Cardiac ventricle fibroblast (primary cell): Measurements from ENCODE around the gene CD160. TPM values are rescaled to one million over a fixed set of nuclear protein-coding genes. Genes with fewer than 3 reads are reported as not detected.

Experiments
- total RNA-seq: library from RNA; depleted of rRNA; stranded (reverse); fragments of >200 nt; gene quantifications from 2 replicates; pipeline ENCODE4 v1.2.3, GENCODE V29; 2015

Gene CD160, protein sequence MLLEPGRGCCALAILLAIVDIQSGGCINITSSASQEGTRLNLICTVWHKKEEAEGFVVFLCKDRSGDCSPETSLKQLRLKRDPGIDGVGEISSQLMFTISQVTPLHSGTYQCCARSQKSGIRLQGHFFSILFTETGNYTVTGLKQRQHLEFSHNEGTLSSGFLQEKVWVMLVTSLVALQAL
- not detected in 2 replicates for total RNA-seq

DNA sequence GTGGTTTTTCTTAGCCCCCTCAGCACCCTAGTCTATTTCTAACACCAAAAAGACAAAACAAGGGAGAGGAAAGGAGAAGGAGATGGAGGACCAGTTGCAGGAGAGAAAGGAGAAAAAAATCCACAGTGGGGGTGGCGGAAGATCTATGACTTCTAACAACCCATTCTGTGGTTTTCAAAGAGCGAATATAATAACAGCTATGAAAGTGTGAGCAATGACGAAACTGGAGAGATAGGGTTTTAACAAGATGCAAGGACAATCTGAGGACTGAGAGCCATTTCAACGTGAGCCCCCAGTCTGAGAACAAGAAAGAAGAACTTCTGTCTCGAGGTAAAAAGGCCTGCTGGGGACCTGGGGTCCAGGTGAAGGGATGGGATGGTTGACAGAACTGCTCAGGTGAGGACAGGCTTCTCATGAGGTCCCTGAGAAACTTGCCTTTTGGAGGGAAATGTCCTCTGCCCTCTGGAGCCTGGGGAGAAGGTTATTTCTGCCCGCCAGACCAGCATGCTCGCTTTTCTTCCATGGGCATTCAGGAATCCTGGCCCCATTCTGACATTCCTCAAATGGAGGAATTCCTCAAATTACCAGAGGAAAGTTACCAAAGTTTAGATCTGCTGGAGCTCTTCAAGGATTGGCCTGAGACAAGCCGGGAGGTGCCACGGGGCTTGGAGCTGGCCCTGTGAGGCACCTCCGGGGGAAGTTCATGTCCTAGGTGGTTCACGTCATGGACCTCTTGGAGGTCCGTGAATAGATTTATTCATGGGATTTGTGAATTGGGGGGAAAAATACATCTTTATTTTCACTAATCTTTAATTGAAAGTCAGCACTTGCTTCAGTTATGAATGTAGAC is at the start of gene CD160:
Gene CD160 (plus strand): TSS at position 270 of the 850 bp plus-strand sequence. CDS start 8,829 bp downstream, outside the sequence.

DNA sequence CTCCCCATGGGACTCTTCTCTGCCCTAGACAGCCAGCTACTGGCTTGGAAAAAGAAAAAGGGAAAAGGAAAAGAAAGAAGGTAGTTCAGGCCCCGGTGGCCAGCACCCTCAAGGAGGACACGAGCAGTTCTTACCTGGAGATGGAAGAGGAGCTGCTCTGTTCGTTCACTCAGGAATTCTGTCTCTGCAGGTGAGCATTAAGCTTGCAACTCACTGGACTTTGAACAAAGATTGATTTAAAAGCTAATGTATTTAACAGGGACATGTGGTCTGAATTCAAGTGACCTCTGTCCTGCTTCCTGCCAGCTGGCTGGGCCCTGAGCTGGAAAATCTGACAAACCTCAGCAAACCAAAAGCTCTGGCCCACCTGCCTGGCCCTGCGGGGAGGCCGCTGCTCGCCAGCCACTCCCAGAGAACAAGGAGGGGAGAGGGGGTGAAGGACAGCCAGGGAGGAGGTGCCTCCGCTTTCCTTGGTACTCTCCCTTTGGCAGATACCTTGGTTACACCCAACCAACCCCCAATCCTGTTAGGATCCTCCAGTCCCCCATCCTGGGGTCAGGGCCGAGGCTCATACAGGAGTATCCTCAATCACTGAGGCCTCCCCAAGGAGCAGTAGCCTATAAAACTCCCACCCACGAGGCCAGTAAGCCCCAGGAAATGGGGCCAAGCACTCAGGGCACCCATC is 12.0 kb upstream of the CD160 start, which contains the start of gene PDZK1:
Gene PDZK1 (minus strand): TSS at position 186 of the 685 bp plus-strand sequence. CDS start 19,347 bp downstream, outside the sequence.

Other genes starting within 250 kb of the CD160 start
- gene GPR89A, start 111.5 kb upstream of the CD160 start, total RNA-seq, result 20.8 and 32.6 TPM in 2 replicates
- 0.10 TPM in 1 of 2 replicates, not detected in the other for gene PDZK1, start 12.1 kb upstream of the CD160 start, total RNA-seq
- gene RNF115, start 104.6 kb downstream of the CD160 start, total RNA-seq, result 6.8 and 8.2 TPM in 2 replicates
- 22.8 and 25.5 TPM in 2 replicates for gene POLR3C, start 104.7 kb downstream of the CD160 start, total RNA-seq
- gene NUDT17, start 126.1 kb downstream of the CD160 start, total RNA-seq, result 0.69 and 1.4 TPM in 2 replicates
- gene PIAS3, start 139.6 kb downstream of the CD160 start, total RNA-seq, result 26.1 and 26.3 TPM in 2 replicates
- 4.2 and 5.0 TPM in 2 replicates for gene ANKRD35, start 166.4 kb downstream of the CD160 start, total RNA-seq
- 12.8 and 13.1 TPM in 2 replicates for gene ITGA10, start 190.6 kb downstream of the CD160 start, total RNA-seq
- gene PEX11B, start 199.2 kb downstream of the CD160 start, total RNA-seq, result 22.8 and 25.9 TPM in 2 replicates
- 115 and 134 TPM in 2 replicates for gene RBM8A, start 208.0 kb downstream of the CD160 start, total RNA-seq
- 36.6 and 45.0 TPM in 2 replicates for gene LIX1L, start 238.5 kb downstream of the CD160 start, total RNA-seq
- 0.39 and 0.75 TPM in 2 replicates for gene ANKRD34A, start 245.1 kb downstream of the CD160 start, total RNA-seq
- 10.4 and 13.9 TPM in 2 replicates for gene POLR3GL, start 245.2 kb downstream of the CD160 start, total RNA-seq